Measurements from ENCODE around the gene NDUFAF8. TPM values are rescaled to one million over a fixed set of nuclear protein-coding genes. Genes with fewer than 3 reads are reported as not detected.
A peak's percentile ranks its signal among the peaks of the same experiment; 100 is the strongest.

NDUFAF8 gene
- total RNA-seq, 1 experiment from 2014 or later, result 58.6 TPM

- CTCF ChIA-PET, result interaction anchor here (0.8 to 0.9 kb wide), 2 partner anchors 232 to 270 kb away, joined by 3 read pairs; no protein-coding TSS in a partner anchor
- Histone ChIP-seq H3K9me3 (ENCODE audit: low read depth, low read length, poor library complexity, severe bottlenecking) (no peaks in the 10 kb centered on the region), H3K4me1 (ENCODE audit: insufficient read depth, low read length, poor library complexity, severe bottlenecking) (peaks cover 29% of the 10 kb centered on the region), H3K27me3 (replicated peaks; ENCODE audit: insufficient read depth, low read depth, low read length, poor library complexity) (no peaks in the 10 kb centered on the region), H3K27ac (ENCODE audit: low read depth, low read length, poor library complexity, severe bottlenecking) (peak overlapping the region; percentile 47), H3K4me3 (ENCODE audit: low read depth, low read length, poor library complexity, severe bottlenecking) (no peak overlapping the region), H3K36me3 (ENCODE audit: insufficient read depth, low read length, poor library complexity, severe bottlenecking) (peaks cover 10% of the 10 kb centered on the region)
- no peak for DNase-seq (ENCODE audit: low spot score)
- TF ChIP-seq CTCF (conservative IDR thresholded peaks at IDR 0.05; ENCODE audit: low read depth, low read length) (no peak), EZH2 (IDR thresholded peaks at IDR 0.05; ENCODE audit: borderline replicate concordance, low read depth, low read length, poor library complexity, severe bottlenecking) (no peak)
- intact Hi-C loops (cut with micrococcal nuclease; ENCODE audit: unreplicated experiment), result no loop called here
- no TSS peak for BruUV-seq (replicated peaks)
- POLR2A ChIA-PET (ENCODE audit: low non-redundant PET), result no interaction called here
Measured at GRCh38 chr17:81252987-81253329, 13.8 kb downstream of the NDUFAF8 start.

GRCh38 chr17:81253358-81254131 lies 14.4 kb downstream of the NDUFAF8 start:
- intact Hi-C loops (cut with micrococcal nuclease; ENCODE audit: unreplicated experiment), result loop anchor here (2.0 kb wide), 3 partner anchors 141 to 347 kb away; partner anchors contain the start of gene BAHCC1
- Histone ChIP-seq H3K9me3 (ENCODE audit: low read depth, low read length, poor library complexity, severe bottlenecking) (no peaks in the 10 kb centered on the region), H3K4me1 (ENCODE audit: insufficient read depth, low read length, poor library complexity, severe bottlenecking) (peaks cover 29% of the 10 kb centered on the region), H3K27ac (ENCODE audit: low read depth, low read length, poor library complexity, severe bottlenecking) (no peak overlapping the region), H3K36me3 (ENCODE audit: insufficient read depth, low read length, poor library complexity, severe bottlenecking) (peaks cover 10% of the 10 kb centered on the region), H3K27me3 (replicated peaks; ENCODE audit: insufficient read depth, low read depth, low read length, poor library complexity) (no peaks in the 10 kb centered on the region), H3K4me3 (ENCODE audit: low read depth, low read length, poor library complexity, severe bottlenecking) (no peak overlapping the region)
- ChIA-PET POLR2A (ENCODE audit: low non-redundant PET) (no interaction called here), CTCF (interaction anchor here (0.8 to 1.5 kb wide), 4 partner anchors 231 to 270 kb away, joined by 3 to 7 read pairs (median 4); no protein-coding TSS in a partner anchor)
- BruUV-seq (replicated peaks), result no TSS peak
- peak; percentile 59 for DNase-seq (ENCODE audit: low spot score)
- TF ChIP-seq CTCF (conservative IDR thresholded peaks at IDR 0.05; ENCODE audit: low read depth, low read length) (peak; percentile 82), EZH2 (IDR thresholded peaks at IDR 0.05; ENCODE audit: borderline replicate concordance, low read depth, low read length, poor library complexity, severe bottlenecking) (no peak)

GRCh38 chr17:81254955-81255717 lies 16.0 kb downstream of the NDUFAF8 start:
- TF ChIP-seq EZH2 (IDR thresholded peaks at IDR 0.05; ENCODE audit: borderline replicate concordance, low read depth, low read length, poor library complexity, severe bottlenecking) (no peak), CTCF (conservative IDR thresholded peaks at IDR 0.05; ENCODE audit: low read depth, low read length) (peak; percentile 58)
- ChIA-PET CTCF (interaction anchor here (1.0 to 1.5 kb wide), 4 partner anchors 204 to 235 kb away, joined by 4 to 7 read pairs (median 6); no protein-coding TSS in a partner anchor), POLR2A (ENCODE audit: low non-redundant PET) (no interaction called here)
- no peaks in the 10 kb centered on the region for H3K27me3 ChIP-seq (replicated peaks; ENCODE audit: insufficient read depth, low read depth, low read length, poor library complexity)
- H3K9me3 ChIP-seq (ENCODE audit: low read depth, low read length, poor library complexity, severe bottlenecking), result no peaks in the 10 kb centered on the region
- H3K4me1 ChIP-seq (ENCODE audit: insufficient read depth, low read length, poor library complexity, severe bottlenecking), result peaks cover 29% of the 10 kb centered on the region
- H3K36me3 ChIP-seq (ENCODE audit: insufficient read depth, low read length, poor library complexity, severe bottlenecking), result peaks cover 11% of the 10 kb centered on the region
- peak overlapping the region; percentile 14 for H3K27ac ChIP-seq (ENCODE audit: low read depth, low read length, poor library complexity, severe bottlenecking)
- intact Hi-C loops (cut with micrococcal nuclease; ENCODE audit: unreplicated experiment), result loop anchor here (2.0 kb wide), 3 partner anchors 140 to 346 kb away; partner anchors contain the start of gene BAHCC1
- no peak overlapping the region for H3K4me3 ChIP-seq (ENCODE audit: low read depth, low read length, poor library complexity, severe bottlenecking)
- BruUV-seq (replicated peaks), result no TSS peak
- DNase-seq (ENCODE audit: low spot score), result peak; percentile 85
